Measurements from ENCODE around the gene MRPL16. TPM values are rescaled to one million over a fixed set of nuclear protein-coding genes. Genes with fewer than 3 reads are reported as not detected.
"Not testable (repeated sequence)": the region's sequence is repeated elsewhere in the genome, so short reads cannot be mapped to it uniquely, and the experiment has no call there.

Gene MRPL16
- total RNA-seq, 2 experiments from 2014 or later, result 80.2 to 80.5 TPM

GRCh38 chr11:59784441-59784840 is 26.1 kb downstream of the MRPL16 start:
- intact Hi-C loops (cut with micrococcal nuclease); H3K27me3 Mint-ChIP-seq; H3K36me3 Mint-ChIP-seq; H3K27ac Mint-ChIP-seq; H3K9me3 Mint-ChIP-seq; H3K4me3 Mint-ChIP-seq; POLR2A ChIA-PET; DNase-seq: not testable (repeated sequence)
- peaks cover 13% of the 10 kb centered on the region for H3K4me1 Mint-ChIP-seq (ENCODE audit: low read depth)
- CTCF ChIA-PET, result interaction anchor here (3.7 kb wide), 1 partner anchor 30 kb away, joined by 21 read pairs; the partner anchor contains the start of gene STX3

GRCh38 chr11:59783632-59784090 is 26.9 kb downstream of the MRPL16 start:
- Mint-ChIP-seq H3K4me3 (no peak overlapping the region), H3K36me3 (peaks cover 1% of the 10 kb centered on the region), H3K9me3 (no peaks in the 10 kb centered on the region), H3K27me3 (no peaks in the 10 kb centered on the region), H3K27ac (no peak overlapping the region), H3K4me1 (ENCODE audit: low read depth) (peaks cover 13% of the 10 kb centered on the region)
- POLR2A ChIA-PET, result interaction anchor here (1.5 kb wide), 1 partner anchor 12 kb away, joined by 3 read pairs; no protein-coding TSS in a partner anchor
- intact Hi-C loops (cut with micrococcal nuclease), result no loop called here
- CTCF ChIA-PET, result interaction anchor here (1.1 to 3.7 kb wide), 3 partner anchors 18 to 29 kb away, joined by 3 to 21 read pairs (median 5); partner anchors contain the start of genes MRPL16 and STX3
- DNase-seq, result peak; percentile 38

- CTCF ChIA-PET, result no interaction called here
- Mint-ChIP-seq H3K36me3 (peaks cover 1% of the 10 kb centered on the region), H3K27ac (no peak overlapping the region), H3K4me1 (ENCODE audit: low read depth) (peaks cover 15% of the 10 kb centered on the region), H3K4me3 (no peak overlapping the region), H3K9me3 (no peaks in the 10 kb centered on the region), H3K27me3 (no peaks in the 10 kb centered on the region)
- no peak for DNase-seq
- intact Hi-C loops (cut with micrococcal nuclease), result no loop called here
- POLR2A ChIA-PET, result no interaction called here
Observed at GRCh38 chr11:59782080-59782479, 28.5 kb downstream of the MRPL16 start.

- intact Hi-C loops (cut with micrococcal nuclease), result no loop called here
- no peaks in the 10 kb centered on the region for H3K9me3 Mint-ChIP-seq
- no peak overlapping the region for H3K4me3 Mint-ChIP-seq
- POLR2A ChIA-PET, result no interaction called here
- peaks cover 27% of the 10 kb centered on the region for H3K4me1 Mint-ChIP-seq (ENCODE audit: low read depth)
- peaks cover 5% of the 10 kb centered on the region for H3K36me3 Mint-ChIP-seq
- no peak overlapping the region for H3K27ac Mint-ChIP-seq
- no peaks in the 10 kb centered on the region for H3K27me3 Mint-ChIP-seq
- CTCF ChIA-PET, result interaction anchor here (0.6 kb wide), 1 partner anchor 997 kb away, joined by 3 read pairs; no protein-coding TSS in a partner anchor
- DNase-seq, result no peak
Observed at GRCh38 chr11:59779487-59779886, 31.1 kb downstream of the MRPL16 start.

- no peak for DNase-seq
- Mint-ChIP-seq H3K27me3 (no peaks in the 10 kb centered on the region), H3K4me3 (no peak overlapping the region), H3K4me1 (ENCODE audit: low read depth) (peaks cover 21% of the 10 kb centered on the region), H3K27ac (no peak overlapping the region), H3K9me3 (no peaks in the 10 kb centered on the region), H3K36me3 (peaks cover 7% of the 10 kb centered on the region)
- CTCF ChIA-PET, result no interaction called here
- POLR2A ChIA-PET, result no interaction called here
- intact Hi-C loops (cut with micrococcal nuclease), result no loop called here
Observed at GRCh38 chr11:59778122-59778521, 32.5 kb downstream of the MRPL16 start.

GRCh38 chr11:59777104-59777503 is 33.5 kb downstream of the MRPL16 start:
- no peaks in the 10 kb centered on the region for H3K9me3 Mint-ChIP-seq
- H3K27me3 Mint-ChIP-seq, result no peaks in the 10 kb centered on the region
- H3K4me1 Mint-ChIP-seq (ENCODE audit: low read depth), result peaks cover 29% of the 10 kb centered on the region
- ChIA-PET CTCF (no interaction called here), POLR2A (no interaction called here)
- DNase-seq, result no peak
- H3K36me3 Mint-ChIP-seq, result peaks cover 6% of the 10 kb centered on the region
- H3K4me3 Mint-ChIP-seq, result no peak overlapping the region
- intact Hi-C loops (cut with micrococcal nuclease), result no loop called here
- no peak overlapping the region for H3K27ac Mint-ChIP-seq

- intact Hi-C loops (cut with micrococcal nuclease), result no loop called here
- DNase-seq, result no peak
- Mint-ChIP-seq H3K9me3 (no peaks in the 10 kb centered on the region), H3K27me3 (no peaks in the 10 kb centered on the region), H3K36me3 (peaks cover 6% of the 10 kb centered on the region), H3K4me1 (ENCODE audit: low read depth) (peaks cover 35% of the 10 kb centered on the region), H3K27ac (no peak overlapping the region), H3K4me3 (no peak overlapping the region)
- ChIA-PET CTCF (interaction anchor here (0.6 kb wide), 1 partner anchor 22 kb away, joined by 3 read pairs; no protein-coding TSS in a partner anchor), POLR2A (interaction anchor here (0.5 kb wide), 1 partner anchor 12 kb away, joined by 3 read pairs; no protein-coding TSS in a partner anchor)
Observed at GRCh38 chr11:59776210-59777066, 34.1 kb downstream of the MRPL16 start.

- H3K27me3 Mint-ChIP-seq, result no peaks in the 10 kb centered on the region
- no peak overlapping the region for H3K27ac Mint-ChIP-seq
- ChIA-PET CTCF (interaction anchor here (1.4 kb wide), 1 partner anchor 19 kb away, joined by 4 read pairs; no protein-coding TSS in a partner anchor), POLR2A (no interaction called here)
- no peak overlapping the region for H3K4me3 Mint-ChIP-seq
- intact Hi-C loops (cut with micrococcal nuclease), result no loop called here
- peaks cover 6% of the 10 kb centered on the region for H3K36me3 Mint-ChIP-seq
- H3K9me3 Mint-ChIP-seq, result no peaks in the 10 kb centered on the region
- peaks cover 37% of the 10 kb centered on the region for H3K4me1 Mint-ChIP-seq (ENCODE audit: low read depth)
- DNase-seq, result no peak
Observed at GRCh38 chr11:59773083-59773440, 37.5 kb downstream of the MRPL16 start.

- Mint-ChIP-seq H3K27ac (no peak overlapping the region), H3K9me3 (no peaks in the 10 kb centered on the region), H3K36me3 (peaks cover 6% of the 10 kb centered on the region), H3K4me1 (ENCODE audit: low read depth) (peaks cover 31% of the 10 kb centered on the region), H3K27me3 (no peaks in the 10 kb centered on the region), H3K4me3 (no peak overlapping the region)
- DNase-seq, result no peak
- CTCF ChIA-PET, result interaction anchor here (1.3 to 1.4 kb wide), 2 partner anchors 12 to 17 kb away, joined by 3 to 4 read pairs; no protein-coding TSS in a partner anchor
- POLR2A ChIA-PET, result interaction anchor here (0.9 to 1.5 kb wide), 2 partner anchors 12 to 17 kb away, joined by 3 read pairs; partner anchors contain the start of gene STX3
- intact Hi-C loops (cut with micrococcal nuclease), result loop anchor here (1.0 kb wide), 1 partner anchor 15 kb away; no protein-coding TSS in a partner anchor
Observed at GRCh38 chr11:59771605-59772004, 39.0 kb downstream of the MRPL16 start.

GRCh38 chr11:59770869-59771268 is 39.7 kb downstream of the MRPL16 start:
- Mint-ChIP-seq H3K4me1 (ENCODE audit: low read depth) (peaks cover 30% of the 10 kb centered on the region), H3K27ac (no peak overlapping the region), H3K36me3 (peaks cover 6% of the 10 kb centered on the region), H3K4me3 (no peak overlapping the region), H3K9me3 (no peaks in the 10 kb centered on the region), H3K27me3 (no peaks in the 10 kb centered on the region)
- intact Hi-C loops (cut with micrococcal nuclease), result no loop called here
- CTCF ChIA-PET, result interaction anchor here (1.0 kb wide), 1 partner anchor 16 kb away, joined by 4 read pairs; the partner anchor contains the start of gene STX3
- no peak for DNase-seq
- POLR2A ChIA-PET, result no interaction called here

GRCh38 chr11:59770319-59770718 is 40.3 kb downstream of the MRPL16 start:
- Mint-ChIP-seq H3K9me3 (no peaks in the 10 kb centered on the region), H3K4me3 (no peak overlapping the region), H3K4me1 (ENCODE audit: low read depth) (peaks cover 26% of the 10 kb centered on the region), H3K27ac (no peak overlapping the region), H3K27me3 (no peaks in the 10 kb centered on the region), H3K36me3 (peaks cover 6% of the 10 kb centered on the region)
- CTCF ChIA-PET, result interaction anchor here (1.0 kb wide), 1 partner anchor 16 kb away, joined by 4 read pairs; the partner anchor contains the start of gene STX3
- no peak for DNase-seq
- POLR2A ChIA-PET, result no interaction called here
- intact Hi-C loops (cut with micrococcal nuclease), result no loop called here

- CTCF ChIA-PET, result interaction anchor here (1.0 kb wide), 1 partner anchor 15 kb away, joined by 4 read pairs; the partner anchor contains the start of gene STX3
Observed at GRCh38 chr11:59769828-59770227, 40.8 kb downstream of the MRPL16 start.

More at GRCh38 chr11:59769828-59770227, 40.8 kb downstream of the MRPL16 start:
- no peak overlapping the region for H3K27ac Mint-ChIP-seq
- intact Hi-C loops (cut with micrococcal nuclease), result no loop called here
- H3K4me1 Mint-ChIP-seq (ENCODE audit: low read depth), result peaks cover 31% of the 10 kb centered on the region
- no peak overlapping the region for H3K4me3 Mint-ChIP-seq
- H3K9me3 Mint-ChIP-seq, result no peaks in the 10 kb centered on the region
- H3K36me3 Mint-ChIP-seq, result peaks cover 2% of the 10 kb centered on the region
- POLR2A ChIA-PET, result no interaction called here
- DNase-seq, result no peak
- H3K27me3 Mint-ChIP-seq, result no peaks in the 10 kb centered on the region
